ENCODE results near the gene CAMTA1.

The CAMTA1 gene

GRCh38 chr1:7263021-7263960 is 478.0 kb downstream of the CAMTA1 start:
- TF ChIP-seq, protein P1, sequence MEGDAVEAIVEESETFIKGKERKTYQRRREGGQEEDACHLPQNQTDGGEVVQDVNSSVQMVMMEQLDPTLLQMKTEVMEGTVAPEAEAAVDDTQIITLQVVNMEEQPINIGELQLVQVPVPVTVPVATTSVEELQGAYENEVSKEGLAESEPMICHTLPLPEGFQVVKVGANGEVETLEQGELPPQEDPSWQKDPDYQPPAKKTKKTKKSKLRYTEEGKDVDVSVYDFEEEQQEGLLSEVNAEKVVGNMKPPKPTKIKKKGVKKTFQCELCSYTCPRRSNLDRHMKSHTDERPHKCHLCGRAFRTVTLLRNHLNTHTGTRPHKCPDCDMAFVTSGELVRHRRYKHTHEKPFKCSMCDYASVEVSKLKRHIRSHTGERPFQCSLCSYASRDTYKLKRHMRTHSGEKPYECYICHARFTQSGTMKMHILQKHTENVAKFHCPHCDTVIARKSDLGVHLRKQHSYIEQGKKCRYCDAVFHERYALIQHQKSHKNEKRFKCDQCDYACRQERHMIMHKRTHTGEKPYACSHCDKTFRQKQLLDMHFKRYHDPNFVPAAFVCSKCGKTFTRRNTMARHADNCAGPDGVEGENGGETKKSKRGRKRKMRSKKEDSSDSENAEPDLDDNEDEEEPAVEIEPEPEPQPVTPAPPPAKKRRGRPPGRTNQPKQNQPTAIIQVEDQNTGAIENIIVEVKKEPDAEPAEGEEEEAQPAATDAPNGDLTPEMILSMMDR (IDR thresholded peaks at IDR 0.05; ENCODE audit: low read depth, low read length, missing control alignments) = no peak
- H3K4me3 ChIP-seq (ENCODE audit: low read depth, low read length) = no peak overlapping the region
- no peak for DNase-seq (ENCODE audit: low read depth)

DNA sequence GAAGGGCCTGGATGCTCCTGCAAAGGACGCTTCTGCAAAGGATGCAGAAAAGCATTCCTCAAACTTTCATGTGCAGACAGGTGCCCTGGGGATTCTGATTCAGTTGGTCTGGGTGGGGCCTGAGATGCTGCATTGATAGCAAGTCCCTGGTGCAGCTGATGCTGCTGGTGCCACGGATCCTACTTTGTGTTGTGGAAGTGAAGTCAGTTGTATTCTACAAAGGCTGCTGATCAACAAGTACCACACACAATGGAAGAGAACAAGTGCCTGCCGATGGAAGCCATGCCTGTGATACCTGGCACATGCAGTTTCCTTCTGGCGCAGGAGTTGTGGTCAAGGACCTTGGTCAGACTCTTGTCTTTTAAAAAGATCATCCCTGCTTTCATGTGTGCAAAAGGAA is 478.8 kb downstream of the CAMTA1 start:
- TF ChIP-seq, protein P1 (IDR thresholded peaks at IDR 0.05; ENCODE audit: low read depth, low read length, missing control alignments) = no peak
- DNase-seq (ENCODE audit: low read depth) = no peak
- no peak overlapping the region for H3K4me3 ChIP-seq (ENCODE audit: low read depth, low read length)

DNA sequence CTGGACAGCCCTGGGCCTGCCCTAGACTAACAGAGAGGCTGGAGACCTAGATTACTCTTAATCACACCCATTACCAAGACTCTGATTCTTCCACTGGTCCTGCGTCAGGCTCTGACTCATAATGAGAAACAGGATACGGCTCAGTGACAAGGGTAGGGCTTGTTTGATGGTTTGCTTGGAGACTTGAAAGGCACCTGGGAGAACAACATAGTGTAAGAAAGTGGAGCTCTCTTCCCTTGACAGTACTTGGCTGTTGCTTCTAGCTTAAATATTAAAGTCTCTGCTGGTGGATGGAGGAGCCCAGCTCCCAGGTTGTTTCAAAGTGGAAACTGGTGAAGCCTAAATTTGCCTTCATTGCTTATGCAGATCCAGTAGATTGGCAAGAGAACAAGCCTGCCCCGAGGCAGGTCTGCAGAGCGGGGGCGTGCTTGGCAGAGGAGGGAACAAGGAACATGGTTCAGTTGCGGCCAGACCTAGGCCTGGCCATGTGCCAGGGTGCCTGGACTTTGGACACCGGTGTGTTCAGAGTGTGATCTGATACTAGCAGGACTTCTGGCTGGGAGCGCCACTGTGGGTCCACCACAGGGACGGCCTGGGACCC is 480.6 kb downstream of the CAMTA1 start:
- TF ChIP-seq, protein P1 (IDR thresholded peaks at IDR 0.05; ENCODE audit: low read depth, low read length, missing control alignments) = no peak
- no peak for DNase-seq (ENCODE audit: low read depth)
- no peak overlapping the region for H3K4me3 ChIP-seq (ENCODE audit: low read depth, low read length)

GRCh38 chr1:7266561-7266960 is 481.3 kb downstream of the CAMTA1 start:
- DNase-seq (ENCODE audit: low read depth) = no peak
- TF ChIP-seq, protein P1 (IDR thresholded peaks at IDR 0.05; ENCODE audit: low read depth, low read length, missing control alignments) = no peak
- H3K4me3 ChIP-seq (ENCODE audit: low read depth, low read length) = no peak overlapping the region

DNA sequence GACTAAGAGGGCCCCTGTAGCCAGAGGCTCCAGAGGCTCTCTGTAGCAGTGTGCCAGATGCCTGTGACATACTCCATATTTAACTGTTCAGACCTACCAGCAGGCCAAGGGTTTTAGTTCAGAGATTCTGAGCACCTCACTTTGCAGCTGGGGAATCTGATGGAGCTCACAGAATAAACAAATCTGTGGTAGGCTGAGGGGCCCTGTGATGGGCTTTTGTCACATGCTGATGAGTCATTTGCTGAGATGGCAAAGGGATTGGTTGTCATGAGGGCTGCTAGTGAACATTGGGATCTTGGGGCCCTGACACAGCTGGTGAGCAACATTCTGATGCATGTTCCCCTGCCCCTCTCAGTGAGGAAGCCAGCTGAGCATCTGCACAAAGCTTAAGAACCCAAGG is 482.2 kb downstream of the CAMTA1 start:
- no peak overlapping the region for H3K4me3 ChIP-seq (ENCODE audit: low read depth, low read length)
- DNase-seq (ENCODE audit: low read depth) = no peak
- TF ChIP-seq, protein P1 (IDR thresholded peaks at IDR 0.05; ENCODE audit: low read depth, low read length, missing control alignments) = no peak

DNA sequence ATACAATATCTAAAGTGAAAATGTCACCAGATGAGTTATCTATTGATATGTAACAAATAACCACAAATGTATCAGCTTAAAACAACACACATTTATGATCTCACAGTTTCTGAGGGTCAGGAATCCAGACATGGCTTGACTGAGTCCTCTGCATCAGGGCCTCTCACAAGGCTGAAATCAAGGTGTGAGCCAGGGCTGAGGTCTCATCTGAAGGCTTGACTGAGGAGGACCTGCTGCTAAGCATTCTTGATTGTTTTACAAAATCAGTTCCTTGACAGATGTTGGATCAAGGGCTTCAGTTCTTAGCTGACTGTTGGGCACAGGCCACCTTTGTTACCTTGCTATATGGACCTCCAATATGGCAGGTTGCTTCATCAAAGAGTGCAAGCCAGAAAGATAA is 483.7 kb downstream of the CAMTA1 start:
- DNase-seq (ENCODE audit: low read depth) = no peak
- TF ChIP-seq, protein P1 (IDR thresholded peaks at IDR 0.05; ENCODE audit: low read depth, low read length, missing control alignments) = no peak
- H3K4me3 ChIP-seq (ENCODE audit: low read depth, low read length) = no peak overlapping the region

Measured in GM12864 (cell line).